ENCODE data around the gene DDR2. TPM values are rescaled to one million over a fixed set of nuclear protein-coding genes. Genes with fewer than 3 reads are reported as not detected.

The DDR2 gene
- total and polyA plus RNA-seq, 12 donors, result 15.1 to 349 (median 233) TPM

DNA sequence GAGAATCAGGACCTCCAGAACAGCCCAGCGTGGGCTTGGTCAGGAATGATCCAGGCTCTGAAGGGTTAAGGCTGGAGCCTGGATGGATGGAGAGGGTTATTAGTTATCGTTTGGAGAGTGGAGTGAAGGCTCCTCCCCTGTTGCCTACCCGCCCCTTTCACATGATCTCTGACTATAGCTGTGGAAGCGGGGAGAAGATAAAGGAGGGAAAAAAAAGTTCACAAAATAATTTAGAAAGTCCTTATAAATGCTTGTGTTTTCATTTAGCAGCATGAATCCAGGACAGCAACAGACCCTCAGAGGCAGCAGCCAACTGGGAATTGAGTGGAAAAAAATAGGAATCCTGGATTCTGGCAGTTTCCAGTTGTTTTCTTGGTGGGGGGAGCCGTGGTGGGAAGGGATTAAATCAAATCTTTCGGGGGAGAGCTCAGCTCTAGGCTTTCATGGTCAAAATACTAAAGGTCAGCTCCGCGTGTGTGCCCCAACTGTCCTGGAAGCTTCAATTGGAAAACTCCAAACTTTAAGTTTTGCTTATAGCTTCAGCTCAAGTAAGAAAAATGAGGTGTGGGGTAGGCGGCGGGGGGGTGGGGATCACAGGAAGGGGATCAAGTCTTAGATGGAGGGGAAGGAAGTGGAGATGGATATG is 595 bp upstream of the DDR2 start:
- peak overlapping the region in 3 of 4 donors; percentile 32 to 64 (median 50) for H3K4me3 ChIP-seq
- TF ChIP-seq, protein P1, sequence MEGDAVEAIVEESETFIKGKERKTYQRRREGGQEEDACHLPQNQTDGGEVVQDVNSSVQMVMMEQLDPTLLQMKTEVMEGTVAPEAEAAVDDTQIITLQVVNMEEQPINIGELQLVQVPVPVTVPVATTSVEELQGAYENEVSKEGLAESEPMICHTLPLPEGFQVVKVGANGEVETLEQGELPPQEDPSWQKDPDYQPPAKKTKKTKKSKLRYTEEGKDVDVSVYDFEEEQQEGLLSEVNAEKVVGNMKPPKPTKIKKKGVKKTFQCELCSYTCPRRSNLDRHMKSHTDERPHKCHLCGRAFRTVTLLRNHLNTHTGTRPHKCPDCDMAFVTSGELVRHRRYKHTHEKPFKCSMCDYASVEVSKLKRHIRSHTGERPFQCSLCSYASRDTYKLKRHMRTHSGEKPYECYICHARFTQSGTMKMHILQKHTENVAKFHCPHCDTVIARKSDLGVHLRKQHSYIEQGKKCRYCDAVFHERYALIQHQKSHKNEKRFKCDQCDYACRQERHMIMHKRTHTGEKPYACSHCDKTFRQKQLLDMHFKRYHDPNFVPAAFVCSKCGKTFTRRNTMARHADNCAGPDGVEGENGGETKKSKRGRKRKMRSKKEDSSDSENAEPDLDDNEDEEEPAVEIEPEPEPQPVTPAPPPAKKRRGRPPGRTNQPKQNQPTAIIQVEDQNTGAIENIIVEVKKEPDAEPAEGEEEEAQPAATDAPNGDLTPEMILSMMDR (IDR thresholded peaks at IDR 0.05), result no peak
- TF ChIP-seq POLR2A (IDR thresholded peaks at IDR 0.05), result peak in 1 of 2 donors; percentile 79
- H3K36me3 ChIP-seq (replicated peaks in 1 of 2), result no peaks in the 10 kb centered on the region
- peaks cover 25 to 34% of the 10 kb centered on the region in 2 donors for H3K4me1 ChIP-seq (replicated peaks in 1 of 2)
- H3K9me3 ChIP-seq (replicated peaks in 1 of 3), result no peaks in the 10 kb centered on the region
- peak; percentile 58 to 76 (median 69) for DNase-seq
- WGBS, 4 donors, result 18 to 31% (median 21%) methylated on average over 10 of the region's 10 CpGs
- H3K27me3 ChIP-seq, result no peaks in the 10 kb centered on the region
- intact Hi-C loops (cut with DNase I), result no loop called here
- H3K27ac ChIP-seq, result peak overlapping the region; percentile 61 to 93 (median 86)

DNA sequence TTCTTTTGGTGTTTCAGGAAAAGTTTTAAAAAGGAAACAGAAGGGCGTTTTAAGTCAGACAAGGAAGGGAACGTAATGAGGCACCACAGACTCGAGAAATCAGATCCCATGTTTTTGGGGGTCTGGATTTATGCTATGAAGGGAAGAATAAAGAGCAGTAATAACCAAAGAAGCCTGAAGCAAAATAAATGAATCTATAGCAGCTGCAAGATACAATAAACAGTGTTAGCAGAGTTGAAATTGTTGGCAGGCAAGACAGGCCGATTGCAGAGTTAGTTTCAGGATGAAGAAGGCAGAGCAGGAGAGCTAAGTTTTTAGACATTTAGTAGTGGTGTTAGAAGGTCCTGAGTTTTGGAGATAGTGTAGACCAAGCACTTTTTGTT is 425 bp downstream of the DDR2 start:
- Histone ChIP-seq H3K9me3 (replicated peaks in 1 of 3) (no peaks in the 10 kb centered on the region), H3K4me1 (replicated peaks in 1 of 2) (peaks cover 18 to 40% of the 10 kb centered on the region in 2 donors), H3K36me3 (replicated peaks in 1 of 2) (no peaks in the 10 kb centered on the region), H3K27me3 (no peaks in the 10 kb centered on the region), H3K4me3 (peak overlapping the region; percentile 12 to 64 (median 41)), H3K27ac (peak overlapping the region; percentile 61 to 93 (median 86))
- TF ChIP-seq, protein P1 (IDR thresholded peaks at IDR 0.05), result no peak
- no peak for TF ChIP-seq POLR2A (IDR thresholded peaks at IDR 0.05)
- WGBS, 4 donors, result 14 to 26% (median 18%) methylated on average over 4 of the region's 4 CpGs
- no peak for DNase-seq
- intact Hi-C loops (cut with DNase I), result no loop called here

DNA sequence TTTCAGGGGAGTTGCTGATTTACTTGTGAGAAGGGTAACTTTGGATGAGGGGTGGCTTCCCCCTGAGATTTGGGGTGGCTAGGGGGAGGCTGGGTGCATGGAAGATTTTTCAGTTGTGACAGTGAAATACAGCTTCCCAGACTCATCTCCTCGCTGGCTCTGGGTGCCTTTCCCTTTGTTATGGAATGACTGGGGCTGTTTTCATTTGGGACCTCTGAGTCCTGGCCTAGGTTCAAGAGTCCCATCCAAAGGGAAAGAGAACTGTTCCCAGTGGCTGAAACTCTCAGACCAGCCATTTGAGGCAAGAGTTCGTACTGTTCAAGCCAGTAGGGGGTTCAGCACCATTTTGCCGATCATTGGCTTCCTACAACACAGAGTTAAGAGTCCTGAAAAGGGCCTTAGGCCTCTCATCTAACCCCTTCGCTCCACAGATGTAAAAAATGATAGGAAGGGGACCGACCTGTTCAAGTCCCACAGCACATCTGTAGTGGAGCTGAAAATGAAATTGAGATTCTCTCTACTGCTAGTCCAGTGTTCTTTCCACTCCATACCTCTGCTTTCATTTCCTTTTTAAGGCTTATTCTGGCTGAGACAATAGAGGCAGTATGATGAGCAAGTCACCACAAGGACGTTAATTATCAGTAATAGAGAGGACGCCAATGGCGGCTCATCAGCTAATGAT is 958 bp downstream of the DDR2 start:
- intact Hi-C loops (cut with DNase I), result no loop called here
- TF ChIP-seq, protein P1 (IDR thresholded peaks at IDR 0.05), result peak in 1 of 6 experiments; percentile 12
- peak in 1 of 2 donors; percentile 43 for TF ChIP-seq POLR2A (IDR thresholded peaks at IDR 0.05)
- Histone ChIP-seq H3K27me3 (no peaks in the 10 kb centered on the region), H3K27ac (peak overlapping the region; percentile 61 to 93 (median 86)), H3K36me3 (replicated peaks in 1 of 2) (no peaks in the 10 kb centered on the region), H3K4me3 (peak overlapping the region; percentile 31 to 64 (median 41)), H3K4me1 (replicated peaks in 1 of 2) (peaks cover 18 to 40% of the 10 kb centered on the region in 2 donors), H3K9me3 (replicated peaks in 1 of 3) (no peaks in the 10 kb centered on the region)
- DNase-seq, result peak in 5 of 7 donors; percentile 39 to 61 (median 41)
- 27 to 31% (median 29%) methylated on average over 8 of the region's 8 CpGs for WGBS, 4 donors

DNA sequence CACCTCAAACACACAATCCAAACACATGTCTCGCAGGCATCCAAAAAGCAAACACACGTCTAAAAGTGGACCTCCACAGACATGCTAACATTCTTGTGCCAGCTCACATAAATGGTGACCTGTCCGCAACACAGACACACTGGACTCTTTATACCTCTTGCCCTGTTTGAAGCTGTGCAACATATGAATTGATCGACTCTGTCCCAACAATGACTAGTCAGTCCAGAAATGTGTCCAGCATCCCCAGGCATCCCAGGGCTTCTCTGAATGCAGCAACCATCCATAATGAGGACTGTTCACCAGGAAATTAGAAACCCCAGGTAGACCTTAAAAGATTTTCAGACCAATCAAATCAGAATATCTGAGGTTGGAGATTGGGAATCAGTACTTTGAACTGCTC is 3.2 kb downstream of the DDR2 start:
- Histone ChIP-seq H3K4me3 (peak overlapping the region in 1 of 4 donors; percentile 64), H3K9me3 (replicated peaks in 1 of 3) (no peaks in the 10 kb centered on the region), H3K27ac (peak overlapping the region in 2 of 5 donors; percentile 88 to 93)

More for the DNA sequence above, 3.2 kb downstream of the DDR2 start:
- Histone ChIP-seq H3K27me3 (no peaks in the 10 kb centered on the region), H3K36me3 (replicated peaks in 1 of 2) (no peaks in the 10 kb centered on the region), H3K4me1 (replicated peaks in 1 of 2) (peaks cover 14 to 36% of the 10 kb centered on the region in 2 donors)
- intact Hi-C loops (cut with DNase I), result no loop called here
- WGBS, 4 donors, result 64 to 73% (median 67%) methylated on average over 4 of the region's 4 CpGs
- TF ChIP-seq, protein P1 (IDR thresholded peaks at IDR 0.05), result no peak
- TF ChIP-seq POLR2A (IDR thresholded peaks at IDR 0.05), result no peak
- no peak for DNase-seq
